Measurements from ENCODE around the gene DDX60. TPM values are rescaled to one million over a fixed set of nuclear protein-coding genes. Genes with fewer than 3 reads are reported as not detected.

The DDX60 gene
- total and polyA plus RNA-seq, 2 donors (not counting 3 experiments of a cell fraction or from before 2014, with no cell fraction given), result 3.8 to 9.3 TPM

- Histone ChIP-seq H3K4me2 (ENCODE audit: insufficient read depth, low read length) (no peak overlapping the region), H4K20me1 (replicated peaks; ENCODE audit: control insufficient read depth, extremely low read depth, insufficient read depth, low read length) (no peaks in the 10 kb centered on the region), H3K9me1 (replicated peaks; ENCODE audit: control insufficient read depth, extremely low read depth, insufficient read depth, low read length) (no peaks in the 10 kb centered on the region), H3K9me3 (replicated peaks; ENCODE audit: control insufficient read depth, insufficient read depth, low read length) (no peaks in the 10 kb centered on the region), H3K27ac (ENCODE audit: insufficient read depth, low read depth, low read length) (no peak overlapping the region), H3K27me3 (ENCODE audit: control insufficient read depth in 2 of 2, insufficient read depth in 2 of 2, low read length in 2 of 2) (no peaks in the 10 kb centered on the region), H3K4me1 (ENCODE audit: control insufficient read depth, extremely low read depth, insufficient read depth, low read length) (no peaks in the 10 kb centered on the region), H3K9ac (replicated peaks; ENCODE audit: extremely low read depth, insufficient read depth, low read length) (no peak overlapping the region), H3K36me3 (ENCODE audit: control insufficient read depth in 2 of 2, extremely low read depth in 1 of 2, insufficient read depth in 2 of 2, low read length in 2 of 2) (no peaks in the 10 kb centered on the region), H3K4me3 (replicated peaks in 1 of 3; ENCODE audit: insufficient read depth in 1 of 3, low read depth in 1 of 3, low read length in 3 of 3) (no peak overlapping the region), H2AFZ (ENCODE audit: low read depth, low read length) (no peak overlapping the region), H3K79me2 (ENCODE audit: control insufficient read depth, insufficient read depth, low read length) (no peaks in the 10 kb centered on the region)
- CTCF ChIA-PET, result interaction anchor here (3.2 kb wide), 1 partner anchor 12 kb away, joined by 10 read pairs; the partner anchor contains the start of gene DDX60
- FAIRE-seq (no peak), DNase-seq (ENCODE audit: low read depth, low spot score) (no peak)
- intact Hi-C loops (cut with micrococcal nuclease), result no loop called here
- no TSS peak for BruUV-seq (replicated peaks)
- POLR2A ChIA-PET, result no interaction called here
- dilution Hi-C loops (cut with MboI; ENCODE audit: extremely low pct_ligation_motif_present, low sequenced_read_pairs), result no loop called here
- no peak for TF ChIP-seq JUN (IDR thresholded peaks at IDR 0.05; ENCODE audit: borderline replicate concordance, insufficient read depth, insufficient read length, low read depth)
- TF ChIP-seq CTCF (IDR thresholded peaks at IDR 0.05; ENCODE audit: extremely low read depth in 1 of 2, insufficient read depth in 1 of 2, low read depth in 1 of 2, low read length in 2 of 2), result no peak
- TF ChIP-seq EZH2 (IDR thresholded peaks at IDR 0.05; ENCODE audit: borderline replicate concordance, low read depth, low read length, severe bottlenecking), result no peak
- TF ChIP-seq GATA2 (IDR thresholded peaks at IDR 0.05; ENCODE audit: insufficient read depth, insufficient read length, low read depth, low read length), result no peak
- TF ChIP-seq POLR2A (IDR thresholded peaks at IDR 0.05; ENCODE audit: low read depth, low read length), result no peak
- no peak for TF ChIP-seq MYC (IDR thresholded peaks at IDR 0.05; ENCODE audit: low read depth, low read length)
- no peak for TF ChIP-seq FOS (IDR thresholded peaks at IDR 0.05; ENCODE audit: borderline replicate concordance, insufficient read depth, low read length)
- no peak for TF ChIP-seq MAX (IDR thresholded peaks at IDR 0.05; ENCODE audit: insufficient read depth, insufficient read length)
- no peak for TF ChIP-seq POLR2AphosphoS5 (IDR thresholded peaks at IDR 0.05; ENCODE audit: insufficient read depth, low read depth, low read length)
These were observed 12.1 kb downstream of the DDX60 start for GRCh38 chr4:168306476-168306875.

All from endothelial cell of umbilical vein (primary cell).